GM19025 (cell line): ENCODE data around the gene NUSAP1.
"Not testable (repeated sequence)": the region's sequence is repeated elsewhere in the genome, so short reads cannot be mapped to it uniquely, and the experiment has no call there.

Source experiments
- ATAC-seq: cut with Tn5 transposase; IDR thresholded peaks from one replicate; pipeline ENCODE4 v1.9.1; 2021; ENCODE audit warnings: mild to moderate bottlenecking, low read depth, moderate library complexity; ENCODE audit not compliant: unreplicated experiment

NUSAP1 gene

DNA sequence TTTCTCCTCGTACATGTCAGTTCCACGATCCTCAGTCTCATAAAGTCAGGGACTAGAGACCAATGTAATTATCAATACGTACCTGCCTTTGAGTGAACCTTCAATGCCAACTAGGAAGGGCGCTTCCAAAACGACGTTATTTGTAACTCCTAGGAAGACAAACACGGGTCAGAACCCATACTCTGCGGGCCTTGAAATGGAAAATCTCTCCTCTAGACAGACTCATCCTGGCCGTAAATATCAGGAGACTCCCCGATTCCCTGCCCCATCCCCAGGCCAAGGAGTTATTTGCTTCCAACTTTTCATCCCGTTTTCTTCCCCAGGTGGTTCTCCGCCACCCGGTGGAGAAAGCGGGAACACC, 868 bp upstream of the NUSAP1 start:
- no peak for ATAC-seq

DNA sequence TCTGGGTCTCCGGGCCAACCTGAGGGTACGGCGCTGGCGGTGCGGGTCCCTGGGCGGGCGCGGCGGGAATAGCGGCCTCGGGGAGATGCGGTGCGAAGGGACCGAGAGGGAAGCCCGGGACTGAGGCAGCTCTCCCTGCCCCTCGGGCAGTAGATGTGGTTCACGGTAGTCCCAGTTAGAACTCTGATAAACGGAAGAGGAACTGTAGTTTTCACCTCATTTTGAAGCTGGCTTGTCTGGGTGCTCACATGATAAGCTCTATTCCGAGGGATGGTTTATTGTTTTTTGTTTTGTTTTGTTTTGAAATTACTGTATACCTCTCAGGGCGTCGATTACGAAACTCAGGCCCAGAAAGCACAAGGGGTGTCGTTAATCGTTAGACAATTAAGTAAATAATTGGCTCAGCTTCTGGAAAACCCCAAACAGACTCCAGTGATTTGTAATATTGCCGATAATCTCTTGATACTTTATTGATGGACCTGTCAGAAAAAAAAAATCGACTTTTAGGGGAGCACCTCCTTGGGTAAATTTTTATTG, 413 bp downstream of the NUSAP1 start:
- peak; percentile 19 for ATAC-seq

DNA sequence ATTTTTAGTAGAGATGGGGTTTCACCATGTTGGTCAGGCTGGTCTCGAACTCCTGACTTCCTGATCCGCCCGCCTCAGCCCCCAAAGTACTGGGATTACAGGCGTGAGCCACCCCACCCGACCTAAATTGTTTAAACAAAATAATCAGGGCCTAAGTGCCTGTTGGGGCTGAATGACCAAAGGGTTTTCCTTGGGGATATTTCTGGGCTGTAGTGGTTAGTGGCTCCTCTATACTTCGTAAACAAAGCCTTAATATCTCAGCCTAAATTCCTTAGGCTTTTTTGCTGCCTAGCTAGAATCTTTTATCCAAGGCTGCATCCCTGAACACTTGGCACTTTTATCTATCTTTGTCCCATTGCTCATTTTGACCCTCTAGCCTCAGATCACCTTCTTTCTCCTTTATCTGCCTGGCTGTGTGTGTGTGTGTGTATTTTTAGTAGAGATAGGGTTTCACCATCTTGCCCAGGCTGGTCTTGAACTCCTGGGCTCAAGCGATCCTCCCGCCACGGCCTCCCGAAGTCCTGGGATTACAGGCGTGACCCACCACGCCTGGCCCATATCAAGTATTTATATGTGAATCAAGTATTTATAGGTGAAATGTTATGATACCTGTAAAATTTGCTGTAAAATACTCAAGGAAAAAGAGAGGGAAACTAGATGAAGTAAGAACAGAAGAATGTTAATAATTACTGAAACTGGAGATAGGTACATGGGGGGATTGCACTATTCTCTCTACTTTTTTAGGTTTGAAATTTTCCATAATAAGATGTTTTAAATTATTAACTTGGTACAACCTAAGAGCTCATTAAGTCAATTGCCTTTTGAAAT, 1.8 kb downstream of the NUSAP1 start:
- ATAC-seq, result no peak

DNA sequence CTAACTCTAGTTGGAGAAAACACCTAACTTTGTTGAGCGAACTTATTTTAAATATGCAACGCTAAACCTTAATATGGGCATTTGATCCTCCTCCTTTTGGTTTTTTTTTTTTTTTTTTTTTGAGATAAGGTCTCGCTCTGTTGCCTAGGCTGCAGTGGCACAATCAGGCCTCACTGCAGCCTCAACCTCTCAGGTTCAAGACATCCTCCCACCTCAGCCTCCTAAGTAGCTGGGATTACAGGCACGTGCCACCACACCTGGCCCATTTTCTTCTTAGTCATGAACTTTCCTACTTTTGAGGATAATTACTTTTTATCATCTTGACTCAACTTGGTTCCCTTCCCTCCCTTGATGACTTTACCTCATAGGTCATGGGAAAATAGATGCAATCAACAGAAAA, 3.9 kb downstream of the NUSAP1 start:
- no peak for ATAC-seq

DNA sequence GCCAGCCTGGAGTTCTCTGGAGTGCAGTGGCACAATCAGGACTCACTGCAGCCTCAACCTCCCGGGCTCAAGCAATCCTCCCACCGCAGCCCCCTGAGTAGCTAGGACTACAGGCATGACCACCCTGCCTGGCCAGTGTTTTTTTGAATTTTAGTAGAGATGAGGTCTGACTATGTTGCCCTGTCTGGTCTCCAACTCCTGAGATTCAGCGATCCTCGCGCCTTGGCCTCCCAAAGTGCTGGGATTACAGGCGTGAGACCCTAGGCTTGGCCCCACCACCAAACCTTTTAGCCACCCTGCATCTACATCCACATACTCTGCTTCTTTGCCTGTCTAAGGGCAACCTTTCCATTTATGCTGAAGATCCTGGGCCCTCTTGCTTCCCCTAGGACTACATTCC, 4.4 kb downstream of the NUSAP1 start:
- no peak for ATAC-seq

- no peak for ATAC-seq
Measured at GRCh38 chr15:41337631-41338522, 5.2 kb downstream of the NUSAP1 start.

DNA sequence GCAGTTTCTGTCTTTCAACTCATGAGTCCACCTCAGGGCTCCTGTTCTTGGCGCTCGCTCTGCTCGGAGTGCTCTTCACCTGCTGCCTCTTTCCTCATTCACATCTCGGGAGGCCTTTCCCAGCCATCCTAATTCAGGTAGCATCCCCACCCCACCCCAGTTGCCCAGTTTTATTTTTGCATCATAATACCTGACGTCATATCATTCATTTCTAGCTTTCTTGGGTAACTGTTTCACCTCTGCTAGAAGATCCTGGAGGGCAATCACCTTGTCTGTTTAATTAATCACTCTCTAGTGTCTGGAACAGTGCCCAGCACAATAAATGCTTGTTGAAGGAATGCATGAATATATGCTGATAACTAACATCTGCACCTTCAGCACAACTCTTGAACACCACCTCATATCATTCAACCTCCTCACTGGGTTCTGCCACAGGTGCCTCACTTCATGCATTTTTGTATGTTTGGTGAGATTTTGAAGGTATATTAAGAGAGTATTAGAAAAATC, 7.6 kb downstream of the NUSAP1 start:
- ATAC-seq, result no peak

DNA sequence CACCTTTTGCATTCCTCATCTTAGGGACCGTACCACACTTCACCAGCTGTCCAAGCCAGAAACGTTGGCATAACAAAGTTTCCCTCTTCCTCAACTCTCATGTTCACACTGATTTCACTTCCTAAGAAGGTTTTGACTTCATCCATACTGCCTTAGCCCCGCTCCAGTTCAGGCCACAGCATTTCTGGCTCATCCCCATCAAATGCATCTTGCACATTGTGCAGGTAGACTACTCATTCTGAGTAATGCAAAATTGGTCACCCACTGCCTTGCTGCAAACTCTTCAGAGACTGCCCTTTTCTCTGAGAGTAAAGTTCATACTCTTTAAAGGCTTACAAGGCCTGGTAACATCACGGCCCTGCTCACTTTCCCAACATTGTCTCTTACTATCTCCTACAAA, 8.8 kb downstream of the NUSAP1 start:
- no peak for ATAC-seq

GRCh38 chr15:41347236-41347635, 14.6 kb downstream of the NUSAP1 start:
- no peak for ATAC-seq

GRCh38 chr15:41350057-41350717, 17.5 kb downstream of the NUSAP1 start:
- ATAC-seq, result no peak

DNA sequence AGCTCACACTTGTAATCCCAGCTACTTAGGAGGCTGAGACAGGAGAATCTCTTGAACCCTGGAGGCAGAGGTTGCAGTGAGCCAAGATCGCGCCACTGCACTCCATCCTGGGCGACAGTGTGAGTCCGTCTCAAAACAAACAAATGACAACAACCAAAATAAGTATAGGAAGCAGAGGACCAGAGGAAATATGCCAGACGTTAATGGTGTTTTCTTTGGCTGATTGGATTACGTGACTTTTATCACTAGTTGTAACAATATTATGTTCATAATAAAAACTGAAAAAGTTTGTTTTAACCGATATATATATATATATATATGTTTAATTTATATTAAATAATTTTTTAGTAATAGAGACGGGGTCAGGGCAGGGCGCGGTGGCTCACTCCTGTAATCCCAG, 21.7 kb downstream of the NUSAP1 start:
- no peak for ATAC-seq

DNA sequence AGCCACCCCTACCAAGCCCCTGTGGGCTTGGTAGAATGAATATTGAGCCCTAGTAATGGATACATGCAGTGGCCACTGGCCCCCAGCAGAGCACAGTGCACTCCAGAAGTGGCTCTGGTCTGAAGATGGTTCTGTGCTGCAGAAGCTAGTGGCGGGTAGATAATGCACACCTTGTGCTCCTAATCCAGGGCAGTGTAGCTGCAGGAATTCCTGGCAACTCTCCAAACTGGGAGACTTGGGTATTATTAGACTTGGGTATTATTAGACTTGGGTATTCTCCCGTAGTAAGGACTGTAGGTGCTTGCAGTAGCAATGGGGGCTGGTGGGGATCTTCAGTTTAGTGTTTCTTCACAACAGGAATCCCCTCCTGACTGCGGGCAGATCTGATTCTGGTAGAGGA, 34.7 kb downstream of the NUSAP1 start:
- no peak for ATAC-seq

DNA sequence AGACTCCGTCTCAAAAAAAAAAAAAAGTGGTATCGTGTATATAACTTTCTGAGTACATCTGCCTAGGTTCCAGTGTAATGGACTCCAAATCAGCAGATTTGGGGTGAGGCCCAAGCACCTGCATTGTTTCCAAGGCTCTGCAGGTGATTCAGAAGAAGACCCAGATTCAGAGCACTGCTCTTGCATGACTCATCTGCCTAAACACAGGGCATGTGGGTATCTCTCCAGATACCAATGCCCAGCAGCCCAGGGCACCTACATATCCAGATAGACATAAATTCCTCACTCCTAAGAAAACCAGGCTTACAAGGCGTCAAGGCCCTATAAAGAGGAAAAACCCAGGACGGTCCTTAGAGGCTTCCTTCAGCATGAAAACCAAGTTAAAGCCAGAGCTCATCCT, 45.3 kb downstream of the NUSAP1 start:
- ATAC-seq, result no peak

DNA sequence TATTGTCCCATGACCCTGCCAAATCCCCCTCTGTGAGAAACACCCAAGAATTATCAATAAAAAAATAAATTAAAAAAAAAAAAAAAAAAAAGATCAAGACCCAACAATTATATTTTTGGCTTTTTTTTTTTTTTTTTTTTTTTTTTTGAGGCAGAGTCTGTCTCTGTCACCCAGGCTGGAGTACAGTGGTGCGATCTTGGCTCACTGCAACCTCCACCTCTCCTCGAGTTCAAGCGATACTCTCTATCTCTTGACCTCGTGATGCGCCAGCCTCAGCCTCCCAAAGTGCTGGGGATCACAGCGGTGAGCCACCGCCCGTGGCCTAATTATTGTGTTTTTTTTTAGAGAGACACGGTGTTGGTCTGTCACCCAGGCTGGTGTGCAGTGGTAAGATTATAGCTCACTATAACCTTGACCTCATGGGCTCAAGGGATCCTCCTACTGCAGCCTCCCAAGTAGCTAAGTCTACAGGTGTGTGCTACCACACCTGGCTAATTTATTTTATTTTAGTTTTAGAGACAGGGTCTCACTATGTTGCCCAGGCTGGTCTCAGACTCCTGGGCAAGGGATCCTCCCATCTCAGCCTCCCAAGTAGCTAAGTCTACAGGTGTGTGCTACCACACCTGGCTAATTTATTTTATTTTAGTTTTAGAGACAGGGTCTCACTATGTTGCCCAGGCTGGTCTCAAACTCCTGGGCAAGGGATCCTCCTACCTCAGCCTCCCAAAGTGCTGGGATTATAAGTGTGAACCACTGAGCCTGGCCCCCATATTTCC, 51.5 kb downstream of the NUSAP1 start:
- not testable (repeated sequence) for ATAC-seq

DNA sequence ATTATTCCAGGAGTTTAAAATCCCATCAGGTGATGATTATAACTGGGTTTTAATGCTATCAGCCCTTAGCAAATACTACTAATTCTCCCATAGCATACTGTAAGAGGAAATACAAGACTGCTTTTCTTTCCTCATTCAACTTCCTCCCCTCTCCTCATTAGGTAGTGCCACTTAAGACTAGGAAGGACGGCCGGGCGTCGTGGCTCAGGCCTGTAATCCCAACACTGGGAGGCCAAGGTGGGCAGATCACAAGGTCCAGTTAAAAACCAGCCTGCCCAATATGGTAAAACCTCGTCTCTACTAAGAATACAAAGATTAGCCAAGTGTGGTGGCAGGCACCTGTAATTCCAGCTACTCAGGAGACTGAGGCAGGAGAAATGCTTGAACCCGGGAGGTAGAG, 55.0 kb downstream of the NUSAP1 start:
- ATAC-seq, result no peak

DNA sequence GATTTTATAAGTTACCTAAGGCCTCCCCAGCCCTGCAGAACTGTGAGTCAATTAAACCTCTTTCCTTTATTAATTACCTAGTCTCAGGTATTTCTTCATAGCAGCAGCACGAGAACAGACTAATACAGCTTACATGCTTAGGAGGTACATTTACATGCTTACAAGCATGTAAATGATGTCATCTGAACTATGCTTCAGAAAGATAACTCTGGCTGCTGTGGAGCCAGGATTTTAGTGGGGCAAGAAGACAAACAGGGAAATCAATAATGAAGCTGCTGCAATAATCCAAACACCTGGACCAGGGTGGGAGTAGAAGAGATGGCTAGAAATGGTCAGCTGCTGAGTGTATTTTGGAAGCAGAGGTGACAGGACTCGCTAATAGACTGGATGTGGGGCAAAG, 60.0 kb downstream of the NUSAP1 start:
- no peak for ATAC-seq

DNA sequence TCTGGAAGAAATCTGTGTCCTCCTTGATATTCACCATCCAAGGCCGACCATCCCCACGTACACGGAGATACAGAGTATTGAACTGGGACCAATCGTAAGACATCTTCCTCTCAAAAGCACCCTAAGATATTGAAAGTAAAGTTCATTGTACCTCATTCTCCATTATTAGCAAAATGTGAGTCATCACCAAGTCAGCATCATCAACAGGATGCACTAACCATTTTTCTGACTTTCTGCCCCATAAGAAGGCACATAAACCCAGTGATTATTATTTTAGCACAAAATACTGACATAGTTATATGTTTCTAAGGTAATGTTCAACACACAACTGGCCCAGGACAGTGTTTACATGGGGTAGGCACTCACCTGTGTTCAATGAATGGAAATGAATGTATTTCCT, 62.2 kb downstream of the NUSAP1 start:
- no peak for ATAC-seq

GRCh38 chr15:41396111-41396510, 63.4 kb downstream of the NUSAP1 start:
- no peak for ATAC-seq

- no peak for ATAC-seq
Measured at GRCh38 chr15:41401904-41402267, 69.2 kb downstream of the NUSAP1 start.

DNA sequence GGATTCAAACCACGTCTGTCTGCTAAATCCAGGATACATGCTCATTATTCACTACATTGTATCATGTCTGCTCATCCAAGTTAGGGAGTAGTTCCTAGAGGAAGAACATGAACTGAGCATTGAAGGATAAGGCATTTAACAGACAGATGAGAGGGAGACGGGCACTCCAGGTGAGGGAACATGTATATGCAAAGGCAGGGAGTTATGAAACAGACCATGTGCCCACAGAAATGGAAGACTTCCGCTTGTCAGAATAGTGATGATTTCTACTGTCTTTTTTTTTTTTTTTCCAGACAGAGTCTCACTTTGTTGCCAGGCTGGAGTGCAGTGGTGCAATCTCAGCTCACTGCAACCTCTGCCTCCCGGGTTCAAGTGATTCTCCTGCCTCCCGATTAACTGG, 74.7 kb downstream of the NUSAP1 start:
- no peak for ATAC-seq
